HG03565 (cell line): ENCODE results near the gene CGNL1.

Experiments used
- ATAC-seq: cut with Tn5 transposase; IDR thresholded peaks from one replicate; pipeline ENCODE4 v1.9.1; 2021; ENCODE audit warnings: mild to moderate bottlenecking, moderate library complexity; ENCODE audit not compliant: unreplicated experiment

Gene CGNL1

DNA sequence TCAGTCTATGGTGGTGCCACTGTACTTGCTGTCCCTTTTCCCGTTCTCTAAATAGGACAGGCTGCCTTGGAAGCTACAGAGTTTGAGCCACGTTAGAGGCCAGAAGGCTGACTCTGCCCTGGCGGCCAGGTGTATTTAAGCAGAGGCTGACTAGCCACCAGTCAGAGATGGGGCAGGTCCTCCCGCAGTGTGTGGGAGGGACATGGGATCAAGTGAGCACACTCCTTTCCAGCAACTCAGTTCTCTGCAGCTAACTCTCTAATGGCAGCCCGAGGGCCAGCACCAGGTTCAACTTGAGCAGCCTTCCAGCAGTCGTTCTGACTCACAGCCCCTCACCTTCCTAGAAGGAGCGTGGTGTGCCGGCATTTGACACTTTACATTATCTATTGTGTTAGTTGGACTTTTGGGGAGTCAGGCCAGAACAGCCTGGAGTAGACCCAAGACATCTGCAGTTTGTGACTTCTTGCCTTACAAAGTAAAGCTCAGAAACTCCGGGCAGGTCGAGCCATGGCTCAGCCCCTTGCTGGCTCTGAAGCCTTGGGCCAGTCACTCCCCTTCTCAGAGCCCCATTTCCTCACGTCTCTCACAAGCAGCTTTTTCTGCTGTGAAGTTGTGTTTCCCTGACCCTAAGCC is 168.7 kb downstream of the CGNL1 start:
- ATAC-seq = no peak

DNA sequence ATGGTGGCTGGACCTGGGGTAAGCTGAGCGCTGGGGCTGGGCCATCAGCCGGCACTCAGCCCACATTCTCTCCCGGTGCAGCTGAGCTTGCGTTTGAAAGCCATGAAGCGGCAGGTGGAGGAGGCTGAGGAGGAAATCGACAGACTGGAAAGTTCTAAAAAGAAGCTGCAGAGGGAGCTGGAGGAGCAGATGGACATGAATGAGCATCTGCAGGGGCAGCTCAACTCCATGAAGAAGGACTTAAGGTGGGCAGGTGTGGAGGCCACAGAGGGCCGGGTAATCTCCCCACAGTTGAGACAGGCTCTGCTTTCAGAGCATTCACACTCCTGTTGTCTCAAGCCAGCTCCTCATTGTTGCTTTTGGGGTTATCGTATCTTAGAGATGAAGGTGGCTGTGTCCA is 169.7 kb downstream of the CGNL1 start:
- no peak for ATAC-seq

DNA sequence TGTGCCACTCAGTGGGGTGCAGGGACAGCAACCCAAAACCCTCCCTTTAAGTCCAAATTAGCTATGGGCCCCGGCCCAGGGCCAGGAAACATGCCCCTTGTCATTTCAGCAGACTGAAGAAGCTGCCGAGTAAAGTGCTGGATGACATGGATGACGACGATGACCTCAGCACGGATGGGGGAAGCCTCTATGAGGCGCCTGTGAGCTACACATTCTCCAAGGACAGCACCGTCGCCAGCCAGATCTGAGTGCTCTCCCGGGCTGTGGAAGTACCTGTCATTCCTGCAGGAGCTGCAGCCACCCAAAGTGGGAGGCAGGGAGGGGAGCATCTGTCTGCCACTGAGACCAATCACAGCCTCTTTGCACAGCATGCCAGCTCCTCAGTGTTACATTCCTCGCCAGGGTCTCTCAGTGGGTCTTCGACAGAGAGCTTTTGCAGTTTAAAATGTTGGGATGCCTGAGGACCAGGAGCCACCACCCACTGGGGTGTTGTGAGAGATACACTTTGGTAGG is 171.0 kb downstream of the CGNL1 start:
- ATAC-seq = no peak

DNA sequence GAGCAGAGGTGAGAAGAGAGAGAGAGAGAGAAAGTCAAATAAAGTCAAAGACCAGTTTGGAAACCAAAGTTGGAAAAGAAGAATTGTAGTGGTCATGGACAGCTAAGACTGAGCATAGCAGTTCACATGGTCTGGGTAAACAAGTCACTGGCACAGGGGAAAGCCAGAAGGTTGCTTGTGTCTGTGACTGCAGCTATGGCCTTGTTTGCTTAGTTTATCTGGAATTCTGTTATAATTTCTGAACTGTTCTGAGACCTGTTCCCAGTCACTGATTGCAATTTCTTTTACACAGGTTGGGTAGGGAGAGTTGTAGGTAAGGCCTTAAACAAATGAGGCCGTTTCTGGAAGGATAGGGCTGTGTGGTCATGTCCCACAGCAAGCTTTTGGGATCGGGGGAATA is 172.0 kb downstream of the CGNL1 start:
- no peak for ATAC-seq

DNA sequence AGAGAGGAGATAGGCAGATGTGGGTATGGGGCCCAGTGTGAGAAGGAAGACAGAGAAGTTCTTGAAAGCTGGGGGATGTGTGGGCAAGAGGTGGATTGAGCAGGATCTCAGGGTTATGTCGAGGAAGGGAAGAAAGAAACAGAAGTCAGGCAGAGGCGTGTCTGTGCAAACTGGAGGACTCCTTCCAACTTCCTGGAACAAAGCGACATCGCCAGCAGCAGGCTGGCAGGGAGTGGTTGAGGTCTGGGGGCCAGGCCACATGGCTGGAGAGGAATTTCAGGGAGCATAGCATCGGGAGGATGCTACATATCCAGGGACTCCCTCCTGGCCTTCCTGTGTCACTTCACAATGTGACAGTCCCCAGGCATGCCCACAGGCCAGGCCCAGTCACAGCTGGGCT is 172.5 kb downstream of the CGNL1 start:
- ATAC-seq = no peak

DNA sequence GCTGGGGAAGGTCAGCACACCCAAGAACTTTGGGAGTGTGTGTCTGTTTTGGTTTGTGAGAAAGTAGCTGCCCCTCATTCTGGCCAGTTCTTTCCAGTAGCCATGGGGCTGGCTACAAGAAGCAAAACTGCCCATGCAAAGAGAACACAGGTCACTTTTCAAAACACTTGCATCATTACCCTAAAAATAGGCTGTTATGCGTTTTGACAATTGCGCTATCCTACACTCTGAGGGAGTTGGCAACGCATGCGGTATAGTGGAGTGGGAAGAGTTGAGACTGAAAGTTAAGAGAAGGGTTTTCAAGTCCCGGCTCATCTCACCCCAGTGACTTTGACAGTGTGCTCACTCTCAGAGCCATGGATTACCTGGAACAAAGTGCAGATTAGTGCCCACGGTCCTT is 173.6 kb downstream of the CGNL1 start:
- ATAC-seq = no peak

DNA sequence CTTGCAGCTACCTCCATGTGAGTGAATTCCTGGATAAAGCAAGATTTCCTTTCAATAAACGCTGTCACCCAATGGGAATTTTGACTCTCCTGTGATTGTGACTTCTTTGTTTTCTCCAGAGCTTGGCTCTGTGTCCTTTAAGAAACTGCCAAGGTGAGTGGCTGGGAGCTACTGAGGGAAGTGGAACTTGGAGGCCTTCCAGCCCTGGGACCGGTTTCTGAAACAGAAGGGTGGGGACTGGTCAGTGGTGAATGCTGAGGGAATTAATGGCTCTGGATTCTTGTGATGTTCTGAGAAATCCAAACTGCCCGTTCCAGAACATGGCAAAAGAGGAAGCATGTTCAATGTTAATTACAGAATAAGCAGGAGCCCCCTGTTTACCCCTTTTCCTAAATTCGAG is 174.3 kb downstream of the CGNL1 start:
- no peak for ATAC-seq

DNA sequence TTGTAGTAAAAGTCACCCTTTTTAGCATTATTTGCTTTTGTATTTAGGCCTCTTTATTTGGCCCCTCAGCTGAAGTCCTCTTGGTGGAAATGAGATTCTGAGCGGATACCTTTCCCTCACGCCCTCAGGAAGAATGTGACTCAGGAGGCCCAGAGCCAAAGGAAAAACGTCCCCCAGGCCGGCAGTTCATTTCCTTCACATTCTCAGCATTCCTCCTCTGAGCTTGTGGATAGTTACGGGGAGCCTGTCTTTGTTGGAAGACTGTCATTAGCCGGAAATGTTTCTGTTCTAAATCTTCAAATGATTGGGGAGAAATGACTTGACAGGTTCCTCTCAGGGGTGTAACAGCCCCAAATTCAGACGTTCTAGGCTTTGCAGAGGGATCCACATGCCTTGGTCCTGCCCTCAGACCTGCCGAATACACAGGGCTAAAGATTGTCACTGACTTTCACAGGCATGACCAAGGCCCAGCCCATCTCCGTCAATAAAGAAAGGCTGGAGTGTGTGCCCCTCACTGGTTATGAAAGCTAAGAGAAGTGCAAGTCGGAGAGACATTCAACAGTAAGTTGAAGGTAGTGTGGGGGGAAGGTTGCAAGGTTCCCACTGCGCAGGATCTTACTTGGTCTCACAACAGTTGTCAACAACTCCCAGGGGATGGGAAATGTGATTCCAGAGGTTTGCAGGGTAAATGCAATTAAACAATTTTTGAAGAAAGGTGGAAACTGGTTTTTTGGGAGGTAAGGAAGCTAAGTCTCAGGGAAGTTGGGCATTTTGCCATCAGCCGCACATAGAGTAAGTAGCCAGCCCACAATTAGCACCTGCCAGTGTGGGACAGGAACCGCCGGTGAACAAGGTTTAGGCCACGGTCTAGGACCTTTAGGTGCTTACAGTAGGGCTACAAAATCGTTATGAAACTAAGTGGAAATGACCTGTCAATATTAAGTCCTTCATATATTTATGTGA is 175.7 kb downstream of the CGNL1 start:
- no peak for ATAC-seq

DNA sequence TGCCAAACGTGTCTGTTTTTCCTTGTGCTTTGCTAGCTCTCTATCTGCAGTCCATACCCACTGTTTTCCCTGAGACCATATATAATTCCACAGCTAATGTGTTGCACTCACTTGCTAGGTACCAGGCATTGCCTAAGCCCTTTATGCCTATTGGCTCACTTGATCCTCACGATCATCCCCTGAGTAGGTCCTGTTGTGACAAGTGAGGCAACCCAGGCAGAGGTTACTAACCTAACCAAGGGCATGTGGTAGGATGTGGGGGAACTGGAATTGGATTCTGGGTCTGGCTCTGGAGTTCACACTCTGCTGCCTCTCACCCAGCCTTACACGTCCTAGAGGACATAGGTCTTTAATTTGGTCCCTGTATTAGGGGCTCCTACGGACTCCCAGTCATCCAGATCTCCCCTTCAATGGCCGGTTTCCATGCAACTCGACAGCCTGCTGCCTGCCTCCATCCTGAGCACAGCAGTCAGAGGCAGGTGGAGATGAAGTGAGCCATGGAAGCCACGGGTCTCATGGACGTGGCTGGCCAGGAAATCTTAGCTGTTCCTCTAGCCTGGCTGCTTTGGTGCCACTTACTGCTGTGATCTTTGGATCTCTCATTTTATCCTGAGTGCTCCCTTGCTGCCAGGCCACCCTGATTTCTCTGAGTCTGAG is 176.5 kb downstream of the CGNL1 start:
- ATAC-seq = no peak

DNA sequence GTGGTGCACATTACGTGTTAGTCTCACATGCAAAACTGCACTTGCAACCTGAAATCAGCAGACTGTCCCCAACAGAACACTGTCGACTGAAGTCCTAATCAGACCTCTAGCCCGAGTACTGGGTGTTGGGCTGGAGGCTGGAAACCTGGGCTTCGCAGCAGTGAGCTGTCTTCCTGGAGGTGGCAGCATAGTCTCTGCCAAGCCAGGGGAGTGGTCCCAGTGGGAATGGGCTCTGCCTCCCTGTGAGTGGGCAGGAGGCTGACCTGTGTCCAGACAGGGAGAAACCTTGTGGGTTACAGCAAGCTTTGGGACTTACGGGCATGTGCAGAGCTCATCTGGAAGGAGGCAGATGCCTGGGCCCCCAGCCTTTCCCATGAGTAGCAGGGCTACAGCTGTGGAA is 177.2 kb downstream of the CGNL1 start:
- no peak for ATAC-seq

DNA sequence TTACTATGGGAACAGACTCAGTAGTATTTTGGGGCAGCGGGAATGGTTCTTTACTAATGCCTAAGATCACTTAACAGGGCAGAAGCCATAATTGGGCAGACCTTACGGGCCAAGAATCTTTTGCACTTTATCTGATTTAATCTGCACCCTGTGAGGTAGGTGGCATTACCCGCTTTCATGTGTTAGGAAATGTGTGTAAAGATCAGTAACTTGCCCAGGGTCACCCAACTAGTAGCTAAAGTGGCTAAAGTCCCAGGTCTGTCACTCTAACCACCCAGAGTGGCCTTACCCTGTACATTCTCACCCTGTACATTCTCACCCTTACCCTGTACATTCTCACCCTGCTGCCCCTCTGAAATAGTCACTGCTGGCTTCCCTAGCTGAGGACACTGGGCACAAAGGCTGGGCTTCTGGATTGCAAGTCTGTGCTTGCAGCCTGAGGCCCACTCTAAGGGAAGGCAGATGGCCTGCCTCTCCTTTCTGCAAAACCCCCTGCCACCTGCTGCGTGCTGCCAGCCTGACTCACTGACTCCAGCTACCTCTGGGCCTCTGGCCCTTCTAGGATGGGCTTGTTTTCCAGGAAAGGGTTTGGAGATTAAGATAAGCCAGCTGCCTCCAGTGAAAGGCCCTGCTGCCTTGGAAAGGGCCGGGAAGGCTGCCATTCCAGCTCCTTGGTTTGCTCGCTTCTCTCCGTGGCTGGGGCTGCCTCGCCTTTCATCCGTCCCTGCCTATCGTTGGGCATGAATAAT is 177.9 kb downstream of the CGNL1 start:
- ATAC-seq = no peak

DNA sequence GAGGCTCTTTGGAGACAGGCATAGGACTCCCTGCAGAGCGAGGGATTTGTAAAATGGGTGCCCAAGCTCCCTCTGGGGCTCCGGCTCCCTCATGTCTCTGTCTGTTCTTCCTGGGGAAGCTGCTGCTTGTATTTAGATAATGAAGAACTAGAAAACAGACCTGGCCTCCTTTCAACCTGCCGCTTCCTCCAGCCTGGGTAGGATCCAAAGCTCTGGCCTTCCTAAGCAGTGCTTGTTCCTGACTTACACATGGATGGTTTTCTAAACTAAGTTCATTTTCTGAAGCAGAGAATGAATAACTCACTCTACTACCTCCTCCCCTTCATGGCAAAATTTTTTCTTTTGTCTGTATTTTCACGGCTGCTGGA is 178.5 kb downstream of the CGNL1 start:
- ATAC-seq = no peak

DNA sequence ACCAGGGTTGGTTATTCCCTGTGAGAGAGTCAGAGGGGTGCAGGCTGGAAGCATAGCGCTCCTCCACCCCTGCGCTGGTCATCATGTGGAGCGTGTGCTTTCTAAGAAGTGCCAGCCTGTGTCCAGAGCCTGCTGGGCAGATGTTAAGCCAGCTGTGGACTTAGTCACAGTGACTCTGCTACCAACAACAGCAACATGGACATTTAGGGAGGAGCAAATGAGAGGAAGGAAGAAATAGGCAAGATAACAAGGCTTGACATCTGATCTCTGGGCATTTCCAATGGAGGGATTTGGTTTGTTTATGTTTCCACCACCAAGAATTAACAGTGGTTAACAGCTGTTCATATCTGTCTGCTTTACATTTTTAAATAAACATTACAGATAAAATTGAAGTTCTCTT is 179.0 kb downstream of the CGNL1 start:
- ATAC-seq = no peak

DNA sequence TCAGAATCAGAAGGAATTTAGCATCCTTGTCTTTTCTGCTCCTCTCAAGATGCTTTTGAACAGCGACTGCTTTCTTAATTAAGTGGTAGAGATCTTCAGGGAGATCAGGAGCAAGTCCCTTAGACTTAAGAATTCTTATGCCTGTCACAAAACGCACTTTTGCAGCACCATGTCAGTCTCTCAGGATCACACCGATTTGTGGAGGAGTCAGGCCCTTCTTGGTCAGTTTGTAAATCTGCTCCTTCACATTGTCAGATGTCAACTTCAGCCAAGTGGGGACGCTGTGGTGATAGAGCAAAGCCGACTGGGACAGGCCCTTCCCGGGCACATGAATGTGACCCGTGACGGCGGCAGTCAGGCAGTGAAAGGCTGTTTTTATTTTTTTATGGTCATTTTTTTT is 179.7 kb downstream of the CGNL1 start:
- ATAC-seq = no peak

DNA sequence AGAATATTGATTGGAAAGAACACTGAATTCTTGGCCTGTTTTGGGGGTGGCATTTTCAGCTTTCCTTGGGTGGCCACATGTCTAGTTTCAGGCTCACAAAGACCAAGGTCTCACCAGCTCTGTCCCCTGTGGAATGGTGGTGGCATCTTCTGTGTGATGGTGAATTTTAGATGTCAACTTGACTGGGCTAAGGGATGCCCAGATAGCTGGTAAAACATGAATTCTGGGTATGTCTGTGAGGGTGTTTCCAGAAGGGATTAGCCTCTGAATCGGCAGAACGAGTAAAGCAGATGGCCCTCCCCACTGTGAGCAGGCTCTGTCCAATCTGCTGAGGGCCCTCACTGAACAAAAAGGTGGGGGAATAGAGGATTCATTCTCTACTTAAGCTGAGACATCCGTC is 181.0 kb downstream of the CGNL1 start:
- no peak for ATAC-seq

DNA sequence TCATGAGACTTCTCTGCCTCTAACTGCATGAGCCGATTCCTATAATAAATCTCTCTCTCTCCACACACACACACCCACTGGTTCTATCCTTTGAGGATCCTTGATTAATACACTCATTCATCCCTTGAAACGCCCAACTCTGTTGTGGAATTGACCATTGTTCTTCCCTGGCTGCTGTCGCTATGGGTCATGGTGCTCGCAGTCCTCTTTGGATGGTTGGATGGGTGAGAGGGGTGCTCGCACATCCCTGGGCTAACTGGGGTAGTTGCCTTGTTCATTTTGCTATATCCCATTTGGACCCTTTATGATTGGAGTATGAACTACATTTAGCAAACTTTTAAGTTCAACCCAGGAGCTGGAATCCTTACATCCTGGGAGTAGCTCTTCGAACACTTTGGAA is 181.5 kb downstream of the CGNL1 start:
- no peak for ATAC-seq

DNA sequence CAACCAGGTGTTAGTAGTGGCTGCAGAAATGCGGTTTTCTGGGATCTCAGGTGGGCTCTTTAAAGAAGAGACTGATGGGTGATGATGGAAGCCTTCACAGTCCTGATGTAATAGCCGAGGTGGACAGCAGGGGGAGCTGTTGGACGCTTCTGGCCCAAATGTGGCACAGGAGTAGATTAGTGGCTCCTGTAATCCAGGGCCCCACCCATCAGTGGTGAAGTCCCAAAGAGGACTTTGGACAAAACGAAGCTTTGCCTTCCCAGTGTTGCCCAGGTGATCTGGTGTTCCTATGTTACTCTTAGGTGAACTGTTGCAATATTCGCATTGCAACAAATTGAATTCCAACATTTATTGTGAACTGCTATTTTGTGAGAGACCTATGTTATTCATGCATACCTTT is 183.6 kb downstream of the CGNL1 start:
- ATAC-seq = no peak

DNA sequence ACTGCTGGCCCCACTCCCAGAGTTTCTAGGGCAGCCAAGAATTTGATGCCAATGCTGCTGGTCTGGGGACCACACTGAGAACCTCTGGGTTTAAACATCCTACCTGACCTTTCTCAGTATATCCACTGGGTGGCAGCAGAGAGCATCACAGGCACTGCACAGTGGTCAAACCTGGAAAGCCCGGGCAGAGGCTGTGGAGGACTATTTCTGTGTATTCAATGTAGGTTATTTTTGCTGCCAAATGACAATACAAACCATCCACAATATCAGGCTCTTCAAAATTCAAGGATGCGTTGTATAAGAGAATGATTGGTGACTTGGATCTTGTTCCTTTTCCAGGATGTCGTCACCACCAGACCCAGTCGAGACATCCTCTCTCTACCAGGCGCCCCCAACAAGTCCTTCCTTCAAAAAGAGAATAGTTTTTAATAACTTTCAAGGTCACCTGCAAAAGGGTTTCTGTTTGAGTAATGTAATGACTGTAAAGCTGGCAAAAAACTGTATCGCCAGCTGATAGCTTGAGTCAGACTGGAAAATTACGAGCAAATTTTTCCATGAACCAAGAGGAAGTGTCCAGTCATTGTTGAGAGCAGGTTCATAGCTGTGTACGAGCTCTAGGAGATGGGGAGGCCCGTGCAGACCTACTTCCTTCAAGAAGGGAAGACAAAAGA is 184.9 kb downstream of the CGNL1 start:
- ATAC-seq = peak; percentile 66

DNA sequence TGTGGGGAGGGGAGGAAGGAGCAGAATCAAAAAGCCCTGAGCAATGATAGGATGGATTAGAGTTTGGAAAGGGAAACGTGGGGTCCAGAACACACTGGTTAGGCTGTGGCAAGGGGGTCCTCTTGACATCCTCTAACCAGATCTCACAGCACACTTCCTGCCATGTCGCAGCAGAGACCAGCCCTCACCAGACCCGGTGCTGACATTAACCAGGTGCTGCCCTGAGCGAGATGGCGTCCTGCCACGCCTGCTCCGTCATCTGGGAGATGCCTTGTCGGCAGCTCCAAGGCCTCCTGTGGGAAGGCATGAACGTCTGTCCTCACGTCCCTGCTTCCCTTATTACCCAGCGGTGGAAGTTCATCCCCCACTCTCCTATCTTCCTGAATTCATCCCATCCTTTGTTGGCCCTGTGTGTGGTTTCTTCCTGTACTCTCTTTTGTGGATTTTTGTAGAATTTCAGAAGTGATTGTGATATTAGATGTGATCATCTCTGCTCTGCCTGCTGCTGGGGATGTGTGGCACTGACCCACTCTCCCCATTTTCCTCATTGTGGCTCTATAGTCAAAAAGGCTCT is 186.0 kb downstream of the CGNL1 start:
- no peak for ATAC-seq

DNA sequence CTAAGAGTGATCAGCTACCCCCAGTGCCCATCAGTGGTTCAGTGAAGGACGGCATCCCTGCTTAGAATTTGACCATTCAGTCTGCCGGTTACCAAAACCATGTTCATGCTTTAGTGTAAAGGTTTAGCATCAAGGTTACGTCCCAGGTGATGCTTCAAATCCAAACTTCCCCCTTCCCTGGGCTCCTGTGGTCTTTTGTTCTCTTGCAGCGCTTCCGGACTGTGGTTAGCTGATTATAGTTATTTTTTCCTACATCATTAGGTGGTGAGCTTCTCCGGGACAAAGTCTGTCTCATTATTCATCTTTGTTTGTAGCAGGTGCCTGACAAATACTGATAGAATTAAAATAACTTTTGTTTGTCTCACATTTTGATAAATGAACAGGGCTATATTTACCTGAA is 187.1 kb downstream of the CGNL1 start:
- no peak for ATAC-seq
